ENCODE results near the gene MARCO. TPM values are rescaled to one million over a fixed set of nuclear protein-coding genes. Genes with fewer than 3 reads are reported as not detected.

MARCO gene
- total and polyA plus RNA-seq, 2 experiments from 2014 or later, result not detected

DNA sequence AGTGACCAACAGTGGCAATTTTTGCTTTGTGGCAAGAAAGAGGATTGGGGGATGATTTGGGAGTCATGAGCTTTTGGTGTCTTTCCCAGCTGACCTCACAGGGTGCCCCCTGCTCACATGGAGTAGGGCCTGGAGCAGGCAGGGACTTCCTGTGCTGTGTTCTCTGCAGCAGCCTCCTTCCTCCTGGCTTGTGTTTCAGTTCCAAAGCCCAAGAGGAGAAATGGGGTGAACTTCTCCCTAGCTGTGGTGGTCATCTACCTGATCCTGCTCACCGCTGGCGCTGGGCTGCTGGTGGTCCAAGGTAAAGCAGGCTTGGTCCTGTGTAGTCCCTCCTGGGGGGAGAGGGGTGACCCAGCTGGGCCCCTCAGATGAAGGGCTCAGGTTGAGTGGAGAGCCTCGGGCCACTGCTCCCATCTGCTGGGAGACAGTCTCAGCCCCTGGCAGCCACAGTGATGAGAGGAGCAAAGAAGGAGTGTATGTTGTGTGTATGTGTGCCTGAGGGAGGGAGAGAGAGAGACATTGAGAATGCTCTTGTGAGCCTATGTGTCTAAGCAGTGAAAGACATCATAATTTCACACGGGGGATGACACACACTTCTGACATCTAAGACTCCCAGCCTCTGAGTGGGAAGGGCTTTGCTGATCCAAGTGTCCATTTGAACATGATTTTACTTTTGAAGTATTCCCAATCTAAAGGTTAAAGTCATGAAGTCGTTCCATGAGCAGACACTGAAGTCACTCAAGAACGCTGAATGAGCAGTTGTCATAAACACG, 27.2 kb downstream of the MARCO start:
- Histone ChIP-seq H3K4me2 (no peak overlapping the region), H3K4me1 (ENCODE audit: insufficient read depth) (no peaks in the 10 kb centered on the region), H4K20me1 (replicated peaks; ENCODE audit: insufficient read depth) (no peaks in the 10 kb centered on the region), H3F3A (replicated peaks; ENCODE audit: low read depth) (no peaks in the 10 kb centered on the region), H3K27ac (ENCODE audit: low read depth) (no peak overlapping the region), H3K36me3 (ENCODE audit: insufficient read depth) (no peaks in the 10 kb centered on the region), H3K4me3 (no peak overlapping the region), H3K27me3 (ENCODE audit: insufficient read depth) (no peaks in the 10 kb centered on the region), H2AFZ (no peak overlapping the region), H3K9me2 (ENCODE audit: insufficient read depth) (no peaks in the 10 kb centered on the region), H3K79me2 (replicated peaks; ENCODE audit: insufficient read depth) (no peaks in the 10 kb centered on the region)
- Mint-ChIP-seq H3K4me3 (no peak overlapping the region), H3K4me1 (peaks cover 6% of the 10 kb centered on the region; the same call in 2 of the 3 replicates), H3K27ac (no peak overlapping the region), H3K9me3 (no peaks in the 10 kb centered on the region), H3K27me3 (ENCODE audit: insufficient read depth, low read depth, poor library complexity) (peaks cover 5% of the 10 kb centered on the region), H3K36me3 (ENCODE audit: low read depth) (no peaks in the 10 kb centered on the region)
- no peak for ATAC-seq
- DNase-seq (ENCODE audit: low spot score), result no peak
- TF ChIP-seq EZH2 (IDR thresholded peaks at IDR 0.05; ENCODE audit: low read depth, unreplicated experiment) (no peak), ZNF114 (CRISPR knock-in tag; IDR thresholded peaks at IDR 0.05) (no peak), EZH2phosphoT487 (IDR thresholded peaks at IDR 0.05; ENCODE audit: unreplicated experiment) (no peak), NANOG (IDR thresholded peaks at IDR 0.05; ENCODE audit: borderline replicate concordance) (no peak)
- TF ChIP-seq, protein P1, sequence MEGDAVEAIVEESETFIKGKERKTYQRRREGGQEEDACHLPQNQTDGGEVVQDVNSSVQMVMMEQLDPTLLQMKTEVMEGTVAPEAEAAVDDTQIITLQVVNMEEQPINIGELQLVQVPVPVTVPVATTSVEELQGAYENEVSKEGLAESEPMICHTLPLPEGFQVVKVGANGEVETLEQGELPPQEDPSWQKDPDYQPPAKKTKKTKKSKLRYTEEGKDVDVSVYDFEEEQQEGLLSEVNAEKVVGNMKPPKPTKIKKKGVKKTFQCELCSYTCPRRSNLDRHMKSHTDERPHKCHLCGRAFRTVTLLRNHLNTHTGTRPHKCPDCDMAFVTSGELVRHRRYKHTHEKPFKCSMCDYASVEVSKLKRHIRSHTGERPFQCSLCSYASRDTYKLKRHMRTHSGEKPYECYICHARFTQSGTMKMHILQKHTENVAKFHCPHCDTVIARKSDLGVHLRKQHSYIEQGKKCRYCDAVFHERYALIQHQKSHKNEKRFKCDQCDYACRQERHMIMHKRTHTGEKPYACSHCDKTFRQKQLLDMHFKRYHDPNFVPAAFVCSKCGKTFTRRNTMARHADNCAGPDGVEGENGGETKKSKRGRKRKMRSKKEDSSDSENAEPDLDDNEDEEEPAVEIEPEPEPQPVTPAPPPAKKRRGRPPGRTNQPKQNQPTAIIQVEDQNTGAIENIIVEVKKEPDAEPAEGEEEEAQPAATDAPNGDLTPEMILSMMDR (conservative IDR thresholded peaks at IDR 0.05; ENCODE audit: low read depth in 2 of 2), result no peak

DNA sequence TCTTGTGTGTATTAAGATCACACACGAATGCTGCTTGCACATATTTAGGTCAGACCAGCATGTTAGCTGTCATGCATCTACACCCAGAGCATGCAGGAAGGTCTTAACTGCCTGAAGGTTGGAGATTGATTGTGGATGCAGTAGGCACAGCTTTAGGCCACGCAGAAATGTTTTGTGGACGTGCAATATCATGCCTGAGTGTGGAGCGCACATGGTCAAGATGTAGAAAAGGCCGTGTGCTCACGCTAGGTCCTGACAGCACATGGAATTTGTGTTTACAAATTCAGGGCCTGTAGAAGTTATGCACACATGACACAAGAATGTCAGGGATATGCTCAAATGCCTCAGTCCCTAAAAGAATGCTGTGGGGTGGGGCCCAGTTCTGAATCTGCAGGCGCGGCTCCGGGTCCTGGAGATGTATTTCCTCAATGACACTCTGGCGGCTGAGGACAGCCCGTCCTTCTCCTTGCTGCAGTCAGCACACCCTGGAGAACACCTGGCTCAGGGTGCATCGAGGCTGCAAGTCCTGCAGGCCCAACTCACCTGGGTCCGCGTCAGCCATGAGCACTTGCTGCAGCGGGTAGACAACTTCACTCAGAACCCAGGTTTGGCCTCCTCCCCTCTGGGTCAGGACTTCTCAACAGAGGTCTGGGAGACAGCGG, 27.9 kb downstream of the MARCO start:
- Mint-ChIP-seq H3K4me1 (peaks cover 6% of the 10 kb centered on the region; the same call in 2 of the 3 replicates), H3K4me3 (no peak overlapping the region), H3K36me3 (ENCODE audit: low read depth) (no peaks in the 10 kb centered on the region), H3K9me3 (no peaks in the 10 kb centered on the region), H3K27ac (no peak overlapping the region), H3K27me3 (ENCODE audit: insufficient read depth, low read depth, poor library complexity) (peaks cover 5% of the 10 kb centered on the region)
- H3K9me2 ChIP-seq (ENCODE audit: insufficient read depth), result no peaks in the 10 kb centered on the region
- no peaks in the 10 kb centered on the region for H4K20me1 ChIP-seq (replicated peaks; ENCODE audit: insufficient read depth)
- H3K36me3 ChIP-seq (ENCODE audit: insufficient read depth), result no peaks in the 10 kb centered on the region
- H3K79me2 ChIP-seq (replicated peaks; ENCODE audit: insufficient read depth), result no peaks in the 10 kb centered on the region
- H3K27me3 ChIP-seq (ENCODE audit: insufficient read depth), result no peaks in the 10 kb centered on the region; the same call in 1 of the 2 replicates
- no peak for ATAC-seq
- H3F3A ChIP-seq (replicated peaks; ENCODE audit: low read depth), result no peaks in the 10 kb centered on the region
- no peak for TF ChIP-seq NANOG (IDR thresholded peaks at IDR 0.05; ENCODE audit: borderline replicate concordance)
- TF ChIP-seq, protein P2, sequence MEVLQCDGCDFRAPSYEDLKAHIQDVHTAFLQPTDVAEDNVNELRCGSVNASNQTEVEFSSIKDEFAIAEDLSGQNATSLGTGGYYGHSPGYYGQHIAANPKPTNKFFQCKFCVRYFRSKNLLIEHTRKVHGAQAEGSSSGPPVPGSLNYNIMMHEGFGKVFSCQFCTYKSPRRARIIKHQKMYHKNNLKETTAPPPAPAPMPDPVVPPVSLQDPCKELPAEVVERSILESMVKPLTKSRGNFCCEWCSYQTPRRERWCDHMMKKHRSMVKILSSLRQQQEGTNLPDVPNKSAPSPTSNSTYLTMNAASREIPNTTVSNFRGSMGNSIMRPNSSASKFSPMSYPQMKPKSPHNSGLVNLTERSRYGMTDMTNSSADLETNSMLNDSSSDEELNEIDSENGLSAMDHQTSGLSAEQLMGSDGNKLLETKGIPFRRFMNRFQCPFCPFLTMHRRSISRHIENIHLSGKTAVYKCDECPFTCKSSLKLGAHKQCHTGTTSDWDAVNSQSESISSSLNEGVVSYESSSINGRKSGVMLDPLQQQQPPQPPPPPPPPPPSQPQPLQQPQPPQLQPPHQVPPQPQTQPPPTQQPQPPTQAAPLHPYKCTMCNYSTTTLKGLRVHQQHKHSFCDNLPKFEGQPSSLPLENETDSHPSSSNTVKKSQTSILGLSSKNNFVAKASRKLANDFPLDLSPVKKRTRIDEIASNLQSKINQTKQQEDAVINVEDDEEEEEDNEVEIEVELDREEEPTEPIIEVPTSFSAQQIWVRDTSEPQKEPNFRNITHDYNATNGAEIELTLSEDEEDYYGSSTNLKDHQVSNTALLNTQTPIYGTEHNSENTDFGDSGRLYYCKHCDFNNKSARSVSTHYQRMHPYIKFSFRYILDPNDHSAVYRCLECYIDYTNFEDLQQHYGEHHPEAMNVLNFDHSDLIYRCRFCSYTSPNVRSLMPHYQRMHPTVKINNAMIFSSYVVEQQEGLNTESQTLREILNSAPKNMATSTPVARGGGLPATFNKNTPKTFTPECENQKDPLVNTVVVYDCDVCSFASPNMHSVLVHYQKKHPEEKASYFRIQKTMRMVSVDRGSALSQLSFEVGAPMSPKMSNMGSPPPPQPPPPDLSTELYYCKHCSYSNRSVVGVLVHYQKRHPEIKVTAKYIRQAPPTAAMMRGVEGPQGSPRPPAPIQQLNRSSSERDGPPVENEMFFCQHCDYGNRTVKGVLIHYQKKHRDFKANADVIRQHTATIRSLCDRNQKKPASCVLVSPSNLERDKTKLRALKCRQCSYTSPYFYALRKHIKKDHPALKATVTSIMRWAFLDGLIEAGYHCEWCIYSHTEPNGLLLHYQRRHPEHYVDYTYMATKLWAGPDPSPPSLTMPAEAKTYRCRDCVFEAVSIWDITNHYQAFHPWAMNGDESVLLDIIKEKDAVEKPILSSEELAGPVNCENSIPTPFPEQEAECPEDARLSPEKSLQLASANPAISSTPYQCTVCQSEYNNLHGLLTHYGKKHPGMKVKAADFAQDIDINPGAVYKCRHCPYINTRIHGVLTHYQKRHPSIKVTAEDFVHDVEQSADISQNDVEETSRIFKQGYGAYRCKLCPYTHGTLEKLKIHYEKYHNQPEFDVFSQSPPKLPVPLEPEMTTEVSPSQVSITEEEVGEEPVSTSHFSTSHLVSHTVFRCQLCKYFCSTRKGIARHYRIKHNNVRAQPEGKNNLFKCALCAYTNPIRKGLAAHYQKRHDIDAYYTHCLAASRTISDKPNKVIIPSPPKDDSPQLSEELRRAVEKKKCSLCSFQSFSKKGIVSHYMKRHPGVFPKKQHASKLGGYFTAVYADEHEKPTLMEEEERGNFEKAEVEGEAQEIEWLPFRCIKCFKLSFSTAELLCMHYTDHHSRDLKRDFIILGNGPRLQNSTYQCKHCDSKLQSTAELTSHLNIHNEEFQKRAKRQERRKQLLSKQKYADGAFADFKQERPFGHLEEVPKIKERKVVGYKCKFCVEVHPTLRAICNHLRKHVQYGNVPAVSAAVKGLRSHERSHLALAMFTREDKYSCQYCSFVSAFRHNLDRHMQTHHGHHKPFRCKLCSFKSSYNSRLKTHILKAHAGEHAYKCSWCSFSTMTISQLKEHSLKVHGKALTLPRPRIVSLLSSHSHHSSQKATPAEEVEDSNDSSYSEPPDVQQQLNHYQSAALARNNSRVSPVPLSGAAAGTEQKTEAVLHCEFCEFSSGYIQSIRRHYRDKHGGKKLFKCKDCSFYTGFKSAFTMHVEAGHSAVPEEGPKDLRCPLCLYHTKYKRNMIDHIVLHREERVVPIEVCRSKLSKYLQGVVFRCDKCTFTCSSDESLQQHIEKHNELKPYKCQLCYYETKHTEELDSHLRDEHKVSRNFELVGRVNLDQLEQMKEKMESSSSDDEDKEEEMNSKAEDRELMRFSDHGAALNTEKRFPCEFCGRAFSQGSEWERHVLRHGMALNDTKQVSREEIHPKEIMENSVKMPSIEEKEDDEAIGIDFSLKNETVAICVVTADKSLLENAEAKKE (CRISPR knock-in tag; IDR thresholded peaks at IDR 0.05), result no peak
- TF ChIP-seq POLR2AphosphoS5 (IDR thresholded peaks at IDR 0.05; ENCODE audit: low read depth), result no peak
- no peak for TF ChIP-seq CREB1 (CRISPR knock-in tag; IDR thresholded peaks at IDR 0.05; ENCODE audit: low read depth)
- no peak overlapping the region for H3K27ac ChIP-seq (ENCODE audit: low read depth)
- DNase-seq (ENCODE audit: low spot score), result no peak
- no peak overlapping the region for H3K4me3 ChIP-seq
- H3K4me2 ChIP-seq, result no peak overlapping the region
- no peaks in the 10 kb centered on the region for H3K4me1 ChIP-seq (ENCODE audit: insufficient read depth)
- H2AFZ ChIP-seq, result no peak overlapping the region
